ENCODE data around the gene MIOX. TPM values are rescaled to one million over a fixed set of nuclear protein-coding genes. Genes with fewer than 3 reads are reported as not detected.

MIOX gene
- total and polyA plus RNA-seq, 2 of the 13 experiments (the other 11 are each of a cell fraction or from before 2014, with no cell fraction given), result 1.5 to 2.9 TPM

GRCh38 chr22:50507991-50508884, 21.6 kb downstream of the MIOX start, which contains the start of gene NCAPH2 (continued):
- TF ChIP-seq ZNF280D (CRISPR knock-in tag; IDR thresholded peaks at IDR 0.05), result no peak
- TF ChIP-seq ZSCAN20 (CRISPR knock-in tag; IDR thresholded peaks at IDR 0.05; ENCODE audit: borderline replicate concordance), result no peak
- TF ChIP-seq SRSF9 (IDR thresholded peaks at IDR 0.05; ENCODE audit: borderline replicate concordance, insufficient read depth, low read depth, low read length, poor library complexity, severe bottlenecking), result no peak
- no peak; the same call in 1 of the 2 replicates for TF ChIP-seq PATZ1 (CRISPR knock-in tag; IDR thresholded peaks at IDR 0.05)
- TF ChIP-seq ELF1 (CRISPR knock-in tag; IDR thresholded peaks at IDR 0.05), result peak; percentile 81
- TF ChIP-seq ZNF605 (CRISPR knock-in tag; IDR thresholded peaks at IDR 0.05), result no peak; the same call in 1 of the 2 replicates
- TF ChIP-seq BCL6 (CRISPR knock-in tag; IDR thresholded peaks at IDR 0.05), result no peak
- no peak for TF ChIP-seq MLX (CRISPR knock-in tag; IDR thresholded peaks at IDR 0.05)
- TF ChIP-seq HMGXB4 (CRISPR knock-in tag; IDR thresholded peaks at IDR 0.05; ENCODE audit: borderline replicate concordance in 1 of 2, low read depth in 1 of 2), result no peak; a peak in 1 of 4 replicates
- TF ChIP-seq FOXA1 (IDR thresholded peaks at IDR 0.05), result no peak
- TF ChIP-seq FOXA1 (CRISPR knock-in tag; IDR thresholded peaks at IDR 0.05), result no peak
- peak; percentile 73 for TF ChIP-seq POGZ (CRISPR knock-in tag; IDR thresholded peaks at IDR 0.05)
- 0 out of 2 replicates have a peak, but pooled peaks have one; percentile 41 for TF ChIP-seq TGIF2 (CRISPR knock-in tag; IDR thresholded peaks at IDR 0.05)
- 0 out of 2 replicates have a peak, but pooled peaks have one; percentile 57 for TF ChIP-seq KLF6 (CRISPR knock-in tag; IDR thresholded peaks at IDR 0.05)
- TF ChIP-seq, protein P1, sequence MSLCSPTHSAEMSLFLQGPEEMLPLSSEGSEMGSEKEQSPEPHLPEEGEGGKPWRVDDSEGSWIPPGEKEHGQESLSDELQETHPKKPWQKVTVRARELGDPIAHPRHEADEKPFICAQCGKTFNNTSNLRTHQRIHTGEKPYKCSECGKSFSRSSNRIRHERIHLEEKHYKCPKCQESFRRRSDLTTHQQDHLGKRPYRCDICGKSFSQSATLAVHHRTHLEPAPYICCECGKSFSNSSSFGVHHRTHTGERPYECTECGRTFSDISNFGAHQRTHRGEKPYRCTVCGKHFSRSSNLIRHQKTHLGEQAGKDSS (CRISPR knock-in tag; IDR thresholded peaks at IDR 0.05; ENCODE audit: borderline replicate concordance, low read depth), result peak; percentile 71; the same call in 1 of the 2 replicates
- peak; percentile 20; the same call in 1 of the 2 replicates for TF ChIP-seq STAG1 (CRISPR knock-in tag; IDR thresholded peaks at IDR 0.05)
- TF ChIP-seq FOXJ3 (CRISPR knock-in tag; IDR thresholded peaks at IDR 0.05; ENCODE audit: borderline replicate concordance), result no peak
- TF ChIP-seq HMGA1 (CRISPR knock-in tag; conservative IDR thresholded peaks at IDR 0.05), result no peak
- peak; percentile 59; the same call in 1 of the 2 replicates for TF ChIP-seq ZBTB38 (CRISPR knock-in tag; IDR thresholded peaks at IDR 0.05)
